ENCODE measurements around the gene LIN54. TPM values are rescaled to one million over a fixed set of nuclear protein-coding genes. Genes with fewer than 3 reads are reported as not detected.
"Not testable (repeated sequence)": the region's sequence is repeated elsewhere in the genome, so short reads cannot be mapped to it uniquely, and the experiment has no call there.

LIN54 gene
- total RNA-seq, 6 donors from 2014 or later: 4.2 to 11.7 (median 9.5) TPM

DNA sequence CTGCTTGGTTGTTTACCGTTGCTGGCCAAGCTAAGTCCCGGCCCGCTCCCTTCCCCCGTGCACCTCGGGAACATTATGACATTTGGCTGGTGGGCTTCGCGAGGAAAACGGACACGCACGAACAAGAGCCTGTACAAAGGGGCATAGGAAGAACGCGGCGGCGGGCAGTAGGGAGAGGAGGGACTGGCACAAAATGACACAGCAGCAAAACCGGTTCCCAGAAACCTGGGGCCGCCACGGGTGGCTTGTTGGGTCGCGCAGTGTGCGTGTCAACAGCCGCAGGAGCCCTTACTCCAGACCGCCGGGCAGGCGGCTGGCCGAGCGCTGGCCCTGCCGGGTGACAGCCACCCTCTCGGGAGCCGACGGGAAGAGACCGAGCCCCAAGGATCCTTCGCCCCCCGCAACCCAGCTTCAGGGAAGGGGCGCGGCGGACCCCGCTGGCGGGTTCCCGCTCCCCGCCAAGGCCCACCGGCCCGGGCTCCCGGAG is 1.6 kb upstream of the LIN54 start:
- 0 to 1% methylated on average over 4 to 33 of the region's 43 CpGs for WGBS, 2 donors
- H3K4me3 ChIP-seq: peak overlapping the region; percentile 51 to 92 (median 74)

DNA sequence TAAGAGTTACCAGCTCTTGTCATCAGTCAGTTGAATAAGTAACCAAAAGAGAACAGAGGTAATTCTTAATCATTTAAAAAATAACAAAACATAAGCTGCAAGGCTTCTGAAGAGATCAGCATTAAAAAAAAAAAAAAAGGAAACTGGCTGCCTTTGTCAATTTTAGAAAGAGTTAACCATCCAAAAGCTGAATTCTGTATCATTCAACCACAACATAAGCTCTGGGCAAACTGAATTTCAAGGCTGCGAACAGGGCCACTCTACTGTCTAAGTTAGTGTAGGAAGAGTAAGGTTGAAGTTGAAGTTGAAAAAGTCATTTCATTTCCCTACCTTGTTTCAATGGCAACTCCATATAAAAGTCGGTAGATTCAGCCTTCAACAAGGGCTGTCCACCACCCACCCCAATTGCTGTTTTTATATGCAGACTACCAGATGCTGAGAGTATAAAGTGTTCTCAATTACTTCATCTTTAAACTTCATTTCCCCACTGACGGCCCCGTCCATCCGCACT is 1.1 kb upstream of the LIN54 start:
- Histone ChIP-seq H3K27me3 (no peaks in the 10 kb centered on the region), H3K27ac (peak overlapping the region; percentile 80 to 93 (median 86)), H3K36me3 (no peaks in the 10 kb centered on the region), H3K4me1 (peaks cover 24 to 35% (median 26%) of the 10 kb centered on the region in 4 donors), H3K9me3 (no peaks in the 10 kb centered on the region), H3K4me3 (peak overlapping the region; percentile 51 to 92 (median 74))
- TF ChIP-seq POLR2A (IDR thresholded peaks at IDR 0.05) (no peak), POLR2AphosphoS5 (IDR thresholded peaks at IDR 0.05) (no peak), EP300 (IDR thresholded peaks at IDR 0.05) (no peak)
- TF ChIP-seq, protein P1, sequence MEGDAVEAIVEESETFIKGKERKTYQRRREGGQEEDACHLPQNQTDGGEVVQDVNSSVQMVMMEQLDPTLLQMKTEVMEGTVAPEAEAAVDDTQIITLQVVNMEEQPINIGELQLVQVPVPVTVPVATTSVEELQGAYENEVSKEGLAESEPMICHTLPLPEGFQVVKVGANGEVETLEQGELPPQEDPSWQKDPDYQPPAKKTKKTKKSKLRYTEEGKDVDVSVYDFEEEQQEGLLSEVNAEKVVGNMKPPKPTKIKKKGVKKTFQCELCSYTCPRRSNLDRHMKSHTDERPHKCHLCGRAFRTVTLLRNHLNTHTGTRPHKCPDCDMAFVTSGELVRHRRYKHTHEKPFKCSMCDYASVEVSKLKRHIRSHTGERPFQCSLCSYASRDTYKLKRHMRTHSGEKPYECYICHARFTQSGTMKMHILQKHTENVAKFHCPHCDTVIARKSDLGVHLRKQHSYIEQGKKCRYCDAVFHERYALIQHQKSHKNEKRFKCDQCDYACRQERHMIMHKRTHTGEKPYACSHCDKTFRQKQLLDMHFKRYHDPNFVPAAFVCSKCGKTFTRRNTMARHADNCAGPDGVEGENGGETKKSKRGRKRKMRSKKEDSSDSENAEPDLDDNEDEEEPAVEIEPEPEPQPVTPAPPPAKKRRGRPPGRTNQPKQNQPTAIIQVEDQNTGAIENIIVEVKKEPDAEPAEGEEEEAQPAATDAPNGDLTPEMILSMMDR (IDR thresholded peaks at IDR 0.05): no peak
- 2 to 5% methylated on average over 5 of the region's 5 CpGs for WGBS, 2 donors
- ATAC-seq (ENCODE audit: low FRiP score in 2 of 2) (no peak), DNase-seq (no peak)

More for the DNA sequence above, 1.6 kb upstream of the LIN54 start:
- no peak for TF ChIP-seq EP300 (IDR thresholded peaks at IDR 0.05)
- TF ChIP-seq POLR2A (IDR thresholded peaks at IDR 0.05): peak in 1 of 4 donors; percentile 40
- TF ChIP-seq POLR2AphosphoS5 (IDR thresholded peaks at IDR 0.05): peak in 1 of 2 donors; percentile 16
- no peaks in the 10 kb centered on the region for H3K36me3 ChIP-seq
- peak overlapping the region; percentile 80 to 93 (median 86) for H3K27ac ChIP-seq
- no peaks in the 10 kb centered on the region for H3K27me3 ChIP-seq
- no peaks in the 10 kb centered on the region for H3K9me3 ChIP-seq
- H3K4me1 ChIP-seq: peaks cover 24 to 35% (median 26%) of the 10 kb centered on the region in 4 donors
- DNase-seq (peak in 1 of 2 donors; percentile 48), ATAC-seq (ENCODE audit: low FRiP score in 2 of 2) (no peak)

DNA sequence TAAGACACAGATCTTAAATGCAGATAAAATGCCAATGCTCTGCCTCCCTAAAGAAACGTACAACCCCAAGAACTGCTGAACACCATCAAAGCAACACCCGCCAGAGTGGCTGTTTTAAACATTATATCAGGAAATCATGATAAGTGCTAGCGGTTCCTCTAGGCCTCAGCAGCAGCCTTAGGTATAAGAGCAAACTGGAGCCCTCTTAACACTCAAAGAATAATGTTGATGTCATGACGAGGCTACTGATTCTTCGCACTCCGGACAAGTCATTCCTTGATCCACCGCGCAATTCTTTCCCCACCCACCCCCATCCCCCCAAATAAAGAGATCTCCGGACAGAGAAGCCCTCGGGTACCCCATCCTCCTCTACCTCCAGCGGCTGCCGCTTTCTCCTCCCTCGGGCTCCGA is 507 bp downstream of the LIN54 start:
- DNase-seq (no peak), ATAC-seq (ENCODE audit: low FRiP score in 2 of 2) (peak in 1 of 2 donors; percentile 1)
- Histone ChIP-seq H3K27ac (peak overlapping the region; percentile 89 to 93 (median 91)), H3K4me1 (peaks cover 24 to 35% (median 26%) of the 10 kb centered on the region in 4 donors), H3K27me3 (no peaks in the 10 kb centered on the region), H3K36me3 (no peaks in the 10 kb centered on the region), H3K4me3 (peak overlapping the region; percentile 61 to 84 (median 76)), H3K9me3 (no peaks in the 10 kb centered on the region)
- WGBS, 2 donors: 1% methylated on average over 14 of the region's 14 CpGs
- TF ChIP-seq POLR2AphosphoS5 (IDR thresholded peaks at IDR 0.05): no peak
- TF ChIP-seq POLR2A (IDR thresholded peaks at IDR 0.05): peak in 1 of 4 donors; percentile 1

DNA sequence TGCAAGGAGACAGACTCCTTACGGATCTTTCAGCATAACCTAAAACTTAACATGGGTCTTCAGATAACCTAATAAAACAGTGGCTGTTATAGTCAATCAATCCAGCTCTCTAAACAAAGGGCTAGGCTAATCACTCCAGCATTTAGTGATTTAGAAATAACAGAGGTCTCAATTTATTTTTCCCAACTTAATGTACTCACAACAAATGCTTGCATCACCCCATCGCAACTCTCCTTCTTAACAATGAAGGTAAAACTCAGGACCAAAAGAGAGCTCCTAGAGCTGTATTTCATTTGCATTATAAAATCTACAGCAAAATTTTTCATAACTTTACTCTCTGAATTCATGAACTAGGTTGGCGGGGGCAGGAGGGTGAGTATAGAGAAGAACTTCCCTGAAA is 1.1 kb downstream of the LIN54 start:
- 66 to 71% methylated on average over 3 of the region's 3 CpGs for WGBS, 2 donors

DNA sequence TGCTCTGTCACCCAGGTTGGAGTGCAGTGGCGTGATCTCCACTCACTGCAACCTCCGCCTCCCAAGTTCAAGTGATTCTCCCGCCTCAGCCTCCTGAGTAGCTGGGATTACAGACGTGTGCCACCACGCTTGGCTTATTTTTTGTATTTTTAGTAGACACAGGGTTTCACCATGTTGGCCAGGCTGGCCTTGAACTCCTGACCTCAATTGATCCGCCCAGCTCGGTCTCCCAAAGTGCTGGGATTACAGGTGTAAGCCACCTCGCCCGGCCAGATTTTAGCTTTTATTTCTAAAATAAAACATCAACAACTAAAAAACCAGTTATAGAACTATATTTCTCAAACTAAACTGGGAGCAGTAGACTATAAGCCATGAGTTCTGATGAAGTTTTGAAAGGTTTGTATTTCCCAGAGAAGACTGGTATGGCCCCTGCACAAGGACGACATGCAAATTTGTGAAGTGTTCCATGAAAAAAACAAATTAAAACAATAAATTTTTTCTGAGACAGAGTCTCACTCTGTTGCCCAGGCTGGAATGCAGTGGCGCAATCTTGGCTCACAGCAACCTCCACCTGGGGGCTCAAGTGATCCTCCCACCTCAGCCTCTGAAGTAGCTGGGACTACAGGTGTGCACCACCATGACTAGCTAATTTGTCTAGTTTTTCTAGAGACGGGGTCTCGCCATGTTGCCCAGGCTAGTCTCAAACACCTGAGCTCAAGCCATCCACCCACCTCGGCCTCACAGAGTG is 7.4 kb downstream of the LIN54 start:
- not testable (repeated sequence) for H3K27me3 ChIP-seq; H3K9me3 ChIP-seq; H3K36me3 ChIP-seq; H3K4me1 ChIP-seq; ATAC-seq (ENCODE audit: low FRiP score in 2 of 2); DNase-seq; H3K27ac ChIP-seq; H3K4me3 ChIP-seq
- 91 to 98% methylated on average over 14 of the region's 14 CpGs for WGBS, 2 donors

More for the DNA sequence above, 1.1 kb downstream of the LIN54 start:
- Histone ChIP-seq H3K36me3 (no peaks in the 10 kb centered on the region), H3K27me3 (no peaks in the 10 kb centered on the region), H3K4me3 (peak overlapping the region; percentile 61 to 84 (median 76)), H3K9me3 (no peaks in the 10 kb centered on the region), H3K27ac (peak overlapping the region in 2 of 4 donors; percentile 90 to 92), H3K4me1 (peaks cover 24 to 35% (median 26%) of the 10 kb centered on the region in 4 donors)
- TF ChIP-seq POLR2AphosphoS5 (IDR thresholded peaks at IDR 0.05) (no peak), POLR2A (IDR thresholded peaks at IDR 0.05) (no peak), EP300 (IDR thresholded peaks at IDR 0.05) (no peak)
- TF ChIP-seq, protein P1 (IDR thresholded peaks at IDR 0.05): no peak
- ATAC-seq (ENCODE audit: low FRiP score in 2 of 2) (no peak), DNase-seq (no peak)

DNA sequence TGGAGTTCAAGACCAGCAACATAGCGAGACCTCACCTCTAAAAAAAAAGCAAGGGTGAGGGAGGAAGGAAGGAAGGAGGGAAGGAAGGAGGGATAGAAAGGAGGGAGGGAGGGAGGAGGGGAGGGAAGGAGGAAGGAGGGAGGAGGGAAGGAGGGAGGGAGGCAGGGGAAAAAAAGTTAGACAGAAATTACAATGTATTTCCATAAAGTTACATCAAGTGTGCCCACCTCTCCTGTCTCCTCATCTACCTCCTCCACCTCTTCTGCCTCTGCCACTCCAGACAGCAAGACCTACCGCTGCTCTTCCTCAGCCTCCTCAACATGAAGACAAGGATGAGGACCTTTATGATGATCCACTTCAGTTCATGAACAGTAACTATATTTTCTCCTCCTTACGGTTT is 8.3 kb downstream of the LIN54 start:
- no peaks in the 10 kb centered on the region for H3K27me3 ChIP-seq
- 93 to 96% methylated on average over 3 of the region's 3 CpGs for WGBS, 2 donors
- H3K9me3 ChIP-seq: no peaks in the 10 kb centered on the region
- no peak for DNase-seq
- no peak overlapping the region for H3K4me3 ChIP-seq
- ATAC-seq (ENCODE audit: low FRiP score in 2 of 2): no peak
- peaks cover 0 to 3% (median 0%) of the 10 kb centered on the region in 4 donors for H3K4me1 ChIP-seq
- no peak overlapping the region for H3K27ac ChIP-seq
- no peaks in the 10 kb centered on the region for H3K36me3 ChIP-seq
- TF ChIP-seq, protein P1 (IDR thresholded peaks at IDR 0.05): no peak
- TF ChIP-seq EP300 (IDR thresholded peaks at IDR 0.05) (no peak), POLR2AphosphoS5 (IDR thresholded peaks at IDR 0.05) (no peak), POLR2A (IDR thresholded peaks at IDR 0.05) (no peak)
